Skeletal muscle tissue (tissue), 4 donors: Measurements from ENCODE around the gene SLCO3A1. TPM values are rescaled to one million over a fixed set of nuclear protein-coding genes. Genes with fewer than 3 reads are reported as not detected.
A peak's percentile ranks its signal among the peaks of the same experiment; 100 is the strongest.
"Not testable (repeated sequence)": the region's sequence is repeated elsewhere in the genome, so short reads cannot be mapped to it uniquely, and the experiment has no call there.

Source experiments
- H3K27ac ChIP-seq: one replicate; pipeline ENCODE4 v1.7.0; 2013; ENCODE audit warnings: mild to moderate bottlenecking, low read depth, low read length, inconsistent platforms
- H3K27me3 ChIP-seq, 3 donors: one replicate each; pipeline ENCODE4 v1.7.0; 2013; ENCODE audit warnings: low read length in 3 of 3; ENCODE audit not compliant: control insufficient read depth in 3 of 3, insufficient read depth in 3 of 3
- H3K36me3 ChIP-seq, 3 donors: one replicate each; pipeline ENCODE4 v1.7.0; 2013; ENCODE audit warnings: low read length in 3 of 3; ENCODE audit not compliant: control insufficient read depth in 3 of 3, insufficient read depth in 3 of 3
- H3K4me1 ChIP-seq, 3 donors: one replicate each; pipeline ENCODE4 v1.7.0; 2013; ENCODE audit warnings: low read length in 3 of 3, mild to moderate bottlenecking in 3 of 3; ENCODE audit not compliant: control insufficient read depth in 3 of 3, insufficient read depth in 3 of 3
- H3K4me3 ChIP-seq, 3 donors: one replicate each; pipeline ENCODE4 v1.7.0; 2013; ENCODE audit warnings: low read length in 3 of 3
- H3K9ac ChIP-seq, 3 donors: one replicate each; pipeline ENCODE4 v1.7.0; 2013; ENCODE audit warnings: low read length in 3 of 3, mild to moderate bottlenecking in 3 of 3, moderate library complexity in 2 of 3, low read depth in 1 of 3
- H3K9me3 ChIP-seq, 3 donors: one replicate each; pipeline ENCODE4 v1.7.0; 2013; ENCODE audit warnings: low read length in 3 of 3; ENCODE audit not compliant: control insufficient read depth in 3 of 3
- total RNA-seq: library from RNA; depleted of rRNA; stranded (reverse); fragments of >200 nt; gene quantifications from one replicate; pipeline ENCODE4 v1.2.3, GENCODE V29; 2014
- donor health status: Osteomylitis.

Gene SLCO3A1
- total RNA-seq, 1 donor from 2014 or later: 4.7 TPM

DNA sequence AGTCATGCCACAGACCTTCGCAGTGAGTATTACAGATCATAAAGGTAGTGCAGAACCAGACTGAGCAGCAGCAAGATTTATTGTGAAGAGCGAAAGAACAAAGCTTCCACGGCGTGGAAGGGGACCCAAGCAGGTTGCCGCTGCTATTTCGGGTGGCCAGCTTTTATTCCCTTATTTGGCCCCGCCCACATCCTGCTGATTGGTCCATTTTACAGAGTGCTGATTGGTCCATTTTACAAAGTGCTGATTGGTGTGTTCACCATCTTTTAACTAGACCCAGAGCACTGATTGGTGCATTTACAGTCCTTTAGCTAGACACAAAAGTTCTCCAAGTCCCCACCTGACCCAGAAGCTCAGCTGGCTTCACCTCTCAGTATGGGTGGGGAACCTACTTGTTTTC, 110.2 kb downstream of the SLCO3A1 start:
- not testable (repeated sequence) for H3K9ac ChIP-seq, H3K36me3 ChIP-seq, H3K27ac ChIP-seq, H3K4me3 ChIP-seq, H3K27me3 ChIP-seq, H3K9me3 ChIP-seq
- H3K4me1 ChIP-seq: peaks cover 11 to 22% (median 20%) of the 10 kb centered on the region in 3 donors

DNA sequence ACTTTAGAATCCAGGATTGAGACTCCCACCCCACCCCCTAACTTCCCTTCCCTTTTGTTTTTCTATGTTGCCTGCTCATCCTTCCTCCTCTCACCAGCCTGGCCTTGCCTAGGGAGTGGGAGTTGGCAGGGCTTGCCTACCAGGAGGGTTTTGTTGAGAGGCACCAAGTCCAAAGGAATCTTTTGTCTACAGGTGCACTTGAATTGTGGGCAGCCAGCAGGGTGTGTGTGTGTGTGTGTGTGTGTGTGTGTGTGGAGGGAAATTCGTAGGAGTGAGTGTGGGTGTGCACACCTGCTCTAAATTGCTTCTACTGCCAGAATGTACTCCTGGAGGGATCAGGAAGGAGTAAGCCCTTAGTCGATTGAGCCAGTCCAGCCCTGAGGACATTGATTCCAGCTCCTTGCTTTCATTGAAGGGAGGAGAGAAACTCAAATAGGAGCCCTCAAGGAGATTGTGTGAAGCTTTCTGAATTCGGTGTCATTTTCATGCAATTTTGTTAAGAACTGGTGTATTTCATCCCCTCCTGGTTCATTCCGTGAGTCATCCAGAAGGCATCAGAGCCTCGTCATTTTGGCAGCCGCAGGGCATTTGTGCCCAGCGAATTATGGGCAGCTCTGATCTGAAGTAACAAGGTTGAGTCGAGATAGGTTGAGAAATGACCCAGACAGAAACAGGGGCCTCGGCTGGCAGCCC, 112.1 kb downstream of the SLCO3A1 start:
- no peaks in the 10 kb centered on the region for H3K27me3 ChIP-seq
- H3K9ac ChIP-seq: no peak overlapping the region
- H3K4me3 ChIP-seq: no peak overlapping the region
- no peaks in the 10 kb centered on the region for H3K36me3 ChIP-seq
- no peaks in the 10 kb centered on the region for H3K9me3 ChIP-seq
- H3K27ac ChIP-seq: peak overlapping the region; percentile 25
- peaks cover 26 to 35% (median 28%) of the 10 kb centered on the region in 3 donors for H3K4me1 ChIP-seq

DNA sequence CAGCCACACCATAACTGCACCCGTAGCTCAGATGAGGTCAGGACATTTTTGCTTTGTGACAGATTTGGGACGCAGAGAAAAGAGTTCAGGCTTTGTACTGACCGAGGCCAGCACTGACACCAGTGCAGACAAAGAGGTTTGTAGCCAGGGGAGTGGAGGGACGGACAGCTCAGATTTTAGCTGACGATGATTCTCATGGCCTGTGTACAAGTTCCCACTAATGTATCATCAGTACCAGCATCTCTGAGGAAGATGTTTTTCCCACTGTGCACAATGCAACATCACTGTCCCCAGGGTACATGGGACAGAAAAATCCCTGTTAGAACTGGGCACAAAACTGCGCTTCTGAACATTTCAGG, 112.7 kb downstream of the SLCO3A1 start:
- no peaks in the 10 kb centered on the region for H3K9me3 ChIP-seq
- no peak overlapping the region for H3K4me3 ChIP-seq
- peaks cover 26 to 34% (median 28%) of the 10 kb centered on the region in 3 donors for H3K4me1 ChIP-seq
- H3K27me3 ChIP-seq: no peaks in the 10 kb centered on the region
- H3K36me3 ChIP-seq: no peaks in the 10 kb centered on the region
- H3K9ac ChIP-seq: no peak overlapping the region
- H3K27ac ChIP-seq: no peak overlapping the region

DNA sequence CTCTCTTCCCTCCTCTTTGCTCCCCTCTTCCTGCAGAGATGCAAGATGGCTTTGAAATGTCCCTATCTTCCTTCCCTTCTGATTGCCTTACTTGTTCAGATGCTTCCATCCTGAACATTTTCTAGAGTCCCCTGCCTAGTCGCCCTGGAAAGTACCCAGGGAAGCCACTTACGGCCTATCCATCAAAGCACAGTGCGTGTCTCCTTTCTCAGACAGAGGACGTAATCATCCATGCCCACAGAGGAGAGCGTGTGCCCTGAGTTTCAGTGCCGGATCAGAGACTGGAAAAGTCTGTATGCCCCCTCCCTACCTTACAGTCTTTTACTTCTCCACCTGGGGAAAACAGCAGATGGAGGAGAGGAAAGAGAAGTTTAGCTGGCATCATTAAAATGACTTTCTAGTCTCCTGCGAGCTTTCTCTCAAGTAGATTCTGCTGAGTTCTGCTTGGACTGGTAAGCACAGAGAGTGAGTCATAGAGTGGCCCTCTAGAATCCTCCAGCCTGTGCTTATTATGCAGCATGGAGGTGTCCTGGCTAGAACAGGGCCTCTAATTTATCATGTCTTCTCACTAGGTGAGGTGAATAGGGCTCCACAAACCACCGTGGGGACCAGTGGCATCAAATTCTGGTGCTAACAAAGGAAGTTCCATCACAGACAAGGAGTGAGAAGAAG, 114.6 kb downstream of the SLCO3A1 start:
- Histone ChIP-seq H3K27me3 (no peaks in the 10 kb centered on the region), H3K27ac (no peak overlapping the region), H3K36me3 (no peaks in the 10 kb centered on the region), H3K4me3 (no peak overlapping the region), H3K9ac (no peak overlapping the region), H3K4me1 (peaks cover 24 to 26% (median 25%) of the 10 kb centered on the region in 3 donors), H3K9me3 (no peaks in the 10 kb centered on the region)

DNA sequence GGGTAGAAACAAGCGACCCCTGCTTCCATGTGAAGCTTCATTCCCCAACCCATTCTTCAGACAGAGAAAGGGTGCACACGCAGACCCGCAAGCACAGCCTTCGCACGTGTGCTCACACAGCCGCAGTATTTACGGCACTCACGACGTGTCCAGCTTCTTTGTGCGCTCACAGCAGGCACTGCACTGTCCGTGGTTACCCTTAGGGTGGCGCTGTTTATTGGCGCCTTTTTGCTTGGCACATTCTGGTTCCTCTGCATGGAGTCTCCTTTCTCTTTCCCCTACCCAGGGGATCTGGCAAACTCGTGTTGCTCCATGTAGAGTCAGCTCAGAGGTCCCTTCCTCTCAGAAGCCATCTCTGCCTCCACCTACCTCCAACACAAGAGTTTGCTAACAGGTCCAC, 115.1 kb downstream of the SLCO3A1 start:
- no peak overlapping the region for H3K4me3 ChIP-seq

DNA sequence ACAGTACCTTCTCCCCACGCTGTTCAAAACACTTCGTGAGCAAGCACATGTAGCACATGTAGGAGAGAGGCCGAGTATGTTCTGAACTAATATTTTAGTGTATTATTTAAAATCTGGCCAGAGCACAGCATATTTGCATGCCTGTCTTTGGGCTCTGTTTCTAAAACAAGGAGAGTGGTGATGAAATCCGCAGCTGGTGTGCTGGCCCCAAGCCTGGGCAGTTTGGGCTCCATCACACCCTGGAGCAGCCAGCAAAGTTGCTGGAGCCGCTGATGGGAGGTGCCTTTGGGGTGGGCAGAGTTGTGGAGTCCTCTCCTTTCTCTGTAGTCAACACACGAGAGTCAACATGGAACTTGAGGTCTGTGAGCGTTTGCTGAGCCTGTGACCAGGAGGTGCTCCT, 116.6 kb downstream of the SLCO3A1 start:
- H3K9me3 ChIP-seq: no peaks in the 10 kb centered on the region
- no peak overlapping the region for H3K27ac ChIP-seq
- no peaks in the 10 kb centered on the region for H3K27me3 ChIP-seq
- H3K36me3 ChIP-seq: no peaks in the 10 kb centered on the region
- H3K4me3 ChIP-seq: no peak overlapping the region
- H3K4me1 ChIP-seq: peaks cover 26 to 29% (median 26%) of the 10 kb centered on the region in 3 donors
- no peak overlapping the region for H3K9ac ChIP-seq

More for the DNA sequence above, 115.1 kb downstream of the SLCO3A1 start:
- Histone ChIP-seq H3K27me3 (no peaks in the 10 kb centered on the region), H3K27ac (no peak overlapping the region), H3K9me3 (no peaks in the 10 kb centered on the region), H3K36me3 (no peaks in the 10 kb centered on the region), H3K9ac (no peak overlapping the region), H3K4me1 (peaks cover 24 to 26% (median 25%) of the 10 kb centered on the region in 3 donors)

DNA sequence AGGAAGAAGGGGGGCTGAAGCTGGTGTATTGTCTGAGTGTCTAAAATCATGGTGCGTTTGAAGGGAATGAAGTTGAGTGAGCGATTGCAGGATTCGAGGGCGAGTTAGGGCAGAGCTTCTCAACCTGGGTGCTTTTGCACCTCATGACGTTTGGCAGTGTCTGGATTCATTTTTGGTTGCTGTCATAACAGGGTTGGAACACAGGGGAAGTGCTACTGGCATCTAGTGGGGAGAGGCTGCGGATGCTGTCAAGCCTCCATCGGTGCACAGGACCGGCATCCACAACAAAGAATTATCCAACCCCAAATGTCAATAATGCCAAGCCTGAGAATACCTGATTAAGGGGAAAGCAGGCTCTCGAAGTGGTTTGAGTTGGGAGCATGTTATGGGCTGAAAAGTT, 120.0 kb downstream of the SLCO3A1 start:
- no peak overlapping the region for H3K27ac ChIP-seq
- no peak overlapping the region for H3K4me3 ChIP-seq
- H3K36me3 ChIP-seq: no peaks in the 10 kb centered on the region
- peaks cover 20 to 23% (median 22%) of the 10 kb centered on the region in 3 donors for H3K4me1 ChIP-seq
- H3K9me3 ChIP-seq: no peaks in the 10 kb centered on the region
- H3K9ac ChIP-seq: no peak overlapping the region
- H3K27me3 ChIP-seq: no peaks in the 10 kb centered on the region

DNA sequence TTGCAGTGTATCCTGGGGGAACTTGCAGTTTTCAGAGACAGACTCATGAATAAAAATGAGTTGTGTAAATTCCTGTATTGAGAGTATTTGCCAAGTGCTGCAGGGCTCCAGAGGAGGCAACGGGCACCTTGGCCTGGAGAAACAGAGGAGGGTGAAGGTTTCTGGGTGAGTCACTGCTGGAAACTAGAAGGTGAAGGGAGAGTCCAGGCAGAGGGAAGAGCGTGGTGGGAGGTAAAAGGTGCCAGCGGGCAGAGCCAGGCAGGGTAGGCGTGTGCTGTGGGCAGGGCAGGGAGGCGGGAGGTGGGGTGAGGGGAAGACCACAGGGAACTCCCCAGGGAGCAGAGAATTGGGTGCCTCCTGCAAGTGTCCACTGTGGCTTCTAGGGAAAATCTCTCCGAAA, 120.8 kb downstream of the SLCO3A1 start:
- H3K9me3 ChIP-seq: no peaks in the 10 kb centered on the region
- H3K4me3 ChIP-seq: no peak overlapping the region
- peak overlapping the region in 1 of 3 donors; percentile 3 for H3K9ac ChIP-seq
- no peaks in the 10 kb centered on the region for H3K27me3 ChIP-seq
- no peak overlapping the region for H3K27ac ChIP-seq
- H3K4me1 ChIP-seq: peaks cover 17 to 22% (median 22%) of the 10 kb centered on the region in 3 donors
- H3K36me3 ChIP-seq: no peaks in the 10 kb centered on the region

DNA sequence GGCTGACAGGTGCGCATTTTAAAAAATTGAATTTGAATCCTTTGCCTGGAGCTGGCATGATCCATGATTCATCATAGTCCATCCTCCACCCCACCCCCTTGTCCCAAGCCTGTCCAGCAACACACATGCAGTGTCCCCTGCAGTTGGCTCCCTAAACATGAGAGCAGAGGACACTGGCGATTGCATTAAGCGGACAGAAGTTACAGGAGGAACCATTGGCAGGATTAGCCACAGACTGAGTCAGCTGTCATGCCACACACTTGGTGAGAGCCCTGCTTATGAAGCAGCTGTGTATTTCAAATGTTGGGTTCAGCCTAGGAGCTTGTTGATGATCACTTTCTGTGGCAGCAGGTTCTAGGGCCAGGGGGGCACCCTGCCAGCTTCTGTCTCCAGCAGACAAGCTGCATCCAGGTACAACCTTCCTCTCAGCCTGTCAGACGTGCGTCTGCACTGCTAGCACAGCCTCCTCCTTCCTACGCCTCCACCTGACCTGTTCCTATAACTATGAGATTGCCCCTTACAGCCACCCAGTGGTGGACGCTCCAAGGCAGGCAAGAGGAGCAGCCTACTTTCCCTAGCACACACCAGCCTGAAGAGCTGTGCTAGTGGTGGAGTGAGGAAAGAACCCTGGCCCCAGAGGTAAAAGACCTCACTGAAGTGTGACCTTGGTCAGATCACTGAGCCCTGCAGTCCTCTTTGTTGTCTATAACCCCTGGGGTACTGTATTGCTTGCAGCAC, 121.9 kb downstream of the SLCO3A1 start:
- Histone ChIP-seq H3K9me3 (no peaks in the 10 kb centered on the region), H3K27ac (peak overlapping the region; percentile 8), H3K36me3 (no peaks in the 10 kb centered on the region), H3K4me1 (peaks cover 13 to 18% (median 14%) of the 10 kb centered on the region in 3 donors), H3K9ac (peak overlapping the region in 2 of 3 donors; percentile 16 to 45), H3K4me3 (no peak overlapping the region), H3K27me3 (no peaks in the 10 kb centered on the region)

DNA sequence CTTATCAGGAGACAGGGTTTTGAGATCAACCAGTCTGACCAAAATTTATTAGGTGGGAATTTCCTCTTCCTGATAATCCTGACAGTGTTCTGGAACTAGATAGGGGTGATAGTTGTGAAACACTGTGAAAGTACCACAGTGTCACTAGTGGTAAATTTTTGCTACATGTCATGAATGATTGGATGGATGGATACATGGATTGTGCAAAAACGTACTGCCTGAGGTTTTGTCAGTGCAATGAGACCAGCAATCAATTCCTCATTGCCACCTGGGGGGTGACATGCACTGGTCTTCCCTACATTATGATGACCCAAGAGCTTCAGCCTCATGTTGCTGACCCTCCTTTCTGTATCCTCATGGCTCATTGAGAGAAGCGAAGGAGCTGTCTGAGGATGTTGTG, 123.5 kb downstream of the SLCO3A1 start:
- H3K27me3 ChIP-seq: no peaks in the 10 kb centered on the region
- H3K27ac ChIP-seq: no peak overlapping the region
- peaks cover 19 to 28% (median 22%) of the 10 kb centered on the region in 3 donors for H3K4me1 ChIP-seq
- no peaks in the 10 kb centered on the region for H3K36me3 ChIP-seq
- H3K4me3 ChIP-seq: no peak overlapping the region
- no peak overlapping the region for H3K9ac ChIP-seq
- no peaks in the 10 kb centered on the region for H3K9me3 ChIP-seq
